HepG2 (cell line): ENCODE measurements around the gene ENPP1. TPM values are rescaled to one million over a fixed set of nuclear protein-coding genes. Genes with fewer than 3 reads are reported as not detected.

ENCODE experiments used
- ATAC-seq: fragments of 200-7000 bp; cut with Tn5 transposase; 3 replicates; pipeline ENCODE4 v1.9.1; 2020; ENCODE audit warnings: mild to moderate bottlenecking, moderate library complexity
- BruUV-seq: library from RNA; stranded (reverse); fragments of 400-500 nt; replicated peaks from 2 replicates; lab custom pipeline; 2021; lab: Mats Ljungman, UMichigan
- CTCF ChIA-PET: fragments of 300-600 bp; formaldehyde crosslinking; extraction: SDS; loops from one replicate; lab custom pipeline; 2021; ENCODE audit warnings: low total read pairs, inconsistent platforms, low intra/inter-chr PET ratio; lab: Yijun Ruan, JAX
- POLR2A ChIA-PET: fragments of 350-600 bp; sonication (Branson Sonifier 250); formaldehyde crosslinking; loops from one replicate; lab custom pipeline; 2020; ENCODE audit warnings: antibody characterized with exemption, inconsistent platforms; lab: Yijun Ruan, JAX
- DNase-seq: peaks from one replicate; pipeline ENCODE4 v3.0.0-alpha.2; 2015; ENCODE audit warnings: low spot score
- FAIRE-seq: peaks from 3 replicates; lab custom pipeline; 2011; peaks lifted over from hg19 to GRCh38; lab: Jason Lieb, UNC
- H2AFZ ChIP-seq: one replicate; pipeline ENCODE4 v1.6.1; 2011; ENCODE audit warnings: low read length, inconsistent platforms
- H3K27ac ChIP-seq: fragments of 300-600 bp; 3 replicates; pipeline ENCODE4 v1.8.0; 2011; ENCODE audit warnings: mixed run types, mild to moderate bottlenecking, mixed read lengths, low read length, inconsistent platforms; ENCODE audit not compliant: insufficient read depth; ENCODE audit errors: extremely low read length
- H3K27me3 ChIP-seq, 2 experiments: fragments of 200-600 bp in 1 of 2; 2 replicates in 1 of 2; 3 replicates in 1 of 2; pipeline versions ENCODE4 v1.6.0 to v1.8.0; 2011; ENCODE audit warnings: low read length in 2 of 2, mild to moderate bottlenecking in 2 of 2, moderate library complexity in 2 of 2, inconsistent platforms in 1 of 2; ENCODE audit not compliant: insufficient read depth in 2 of 2, control insufficient read depth in 1 of 2
- H3K36me3 ChIP-seq, 2 experiments: fragments of 200-600 bp in 1 of 2; replicated peaks in 1 of 2; 2 replicates in 1 of 2; 3 replicates in 1 of 2; pipeline versions ENCODE4 v1.5.1 to v1.8.0; 2011; ENCODE audit warnings: low read length in 2 of 2, inconsistent platforms in 1 of 2; ENCODE audit not compliant: insufficient read depth in 2 of 2, control insufficient read depth in 1 of 2
- H3K4me1 ChIP-seq: 2 replicates; pipeline ENCODE4 v1.5.1; 2012; ENCODE audit warnings: low read length, inconsistent platforms; ENCODE audit not compliant: insufficient read depth
- H3K4me2 ChIP-seq: 2 replicates; pipeline ENCODE4 v1.6.0; 2011; ENCODE audit warnings: low read depth, low read length, inconsistent platforms
- H3K4me3 ChIP-seq, 3 experiments: fragments of 200-600 bp in 1 of 3; sonication (generic), shearing (Covaris generic) in 1 of 3; replicated peaks in 1 of 3; 2 replicates each; pipeline ENCODE4 v1.5.1; 2011 to 2016; ENCODE audit warnings: low read length in 3 of 3, inconsistent platforms in 2 of 3, low read depth in 2 of 3, mild to moderate bottlenecking in 2 of 3, control low read depth in 1 of 3, mixed read lengths in 1 of 3; ENCODE audit not compliant: insufficient read depth in 1 of 3
- H3K79me2 ChIP-seq: one replicate; pipeline ENCODE4 v1.6.1; 2011; ENCODE audit warnings: low read length, inconsistent platforms; ENCODE audit not compliant: insufficient read depth
- H3K9ac ChIP-seq: 2 replicates; pipeline ENCODE4 v1.6.0; 2011; ENCODE audit warnings: mild to moderate bottlenecking, low read depth, low read length, inconsistent platforms; ENCODE audit not compliant: insufficient read depth
- H3K9me3 ChIP-seq: 2 replicates; pipeline ENCODE4 v1.5.1; 2012; ENCODE audit warnings: mild to moderate bottlenecking, low read length
- H4K20me1 ChIP-seq: 2 replicates; pipeline ENCODE4 v1.6.0; 2011; ENCODE audit warnings: inconsistent platforms, mild to moderate bottlenecking, low read length, moderate library complexity; ENCODE audit not compliant: insufficient read depth
- CCAR2 ChIP-seq: fragments of 200-400 bp; formaldehyde crosslinking; optimal IDR thresholded peaks from 2 replicates; pipeline ENCODE3; 2018; ENCODE audit warnings: low read depth, mild to moderate bottlenecking, low read length, moderate library complexity
- CREM ChIP-seq, 2 experiments: sonication (generic) in 1 of 2; formaldehyde crosslinking in 1 of 2; IDR thresholded peaks; 2 replicates each; pipeline versions ENCODE4 v1.4.0 to v1.6.1; 2016 to 2020; ENCODE audit warnings: antibody characterized with exemption in 1 of 2, mild to moderate bottlenecking in 1 of 2, missing genetic modification reagents in 1 of 2
- HOXA3 ChIP-seq: sonication (generic); formaldehyde crosslinking; IDR thresholded peaks from 2 replicates; pipeline ENCODE4 v1.5.0; 2020; ENCODE audit warnings: missing genetic modification reagents
- PHB2 ChIP-seq: fragments of 450-650 bp; IDR thresholded peaks from 2 replicates; pipeline ENCODE4 v1.6.1; 2018; ENCODE audit not compliant: partially characterized antibody
- REXO4 ChIP-seq: sonication (generic); formaldehyde crosslinking; IDR thresholded peaks from 2 replicates; pipeline ENCODE4 v1.8.0; 2022; ENCODE audit warnings: missing genetic modification reagents, mild to moderate bottlenecking, borderline replicate concordance
- TSC22D2 ChIP-seq: sonication (generic); formaldehyde crosslinking; IDR thresholded peaks from 2 replicates; pipeline ENCODE4 v1.5.1; 2020; ENCODE audit warnings: missing genetic modification reagents, mild to moderate bottlenecking, borderline replicate concordance
- ZFP1 ChIP-seq: IDR thresholded peaks from 2 replicates; pipeline ENCODE4 v1.6.1; 2016
- ZNF296 ChIP-seq: sonication (generic); formaldehyde crosslinking; conservative IDR thresholded peaks from 2 replicates; pipeline ENCODE4 v1.5.0; 2020; ENCODE audit warnings: mild to moderate bottlenecking, missing genetic modification reagents
- ZNF7 ChIP-seq: IDR thresholded peaks from 2 replicates; pipeline ENCODE4 v1.6.1; 2016; ENCODE audit warnings: missing biosample characterization, missing genetic modification reagents
- ZNF878 ChIP-seq: sonication (generic); formaldehyde crosslinking; IDR thresholded peaks from 2 replicates; pipeline ENCODE4 v1.8.1; 2023; ENCODE audit warnings: mild to moderate bottlenecking, missing genetic modification reagents, moderate library complexity
- WGBS: methylation state at CpG from one replicate; pipeline ENCODE4 v1.1.6; 2017; ENCODE audit warnings: low lambda C conversion rate; 5-methylcytosine and 5-hydroxymethylcytosine counted together
- in situ Hi-C: cut with HindIII; loops from 2 replicates; pipeline ENCODE4 v1.10.0; 2017; ENCODE audit warnings: low pct_unique_long_range_greater_than_20kb; ENCODE audit not compliant: extremely low pct_ligation_motif_present
- intact Hi-C: fragments of 100-400 bp; cut with micrococcal nuclease; formaldehyde crosslinking; loops from one replicate; pipeline ENCODE4 v1.10.0; 2022; ENCODE audit not compliant: unreplicated experiment
- polyA plus RNA-seq, 8 experiments: library from polyadenylated mRNA; depleted of rRNA in 3 of 8; stranded (reverse) in 7 of 8; unstranded in 1 of 8; fragments of >200 nt; fragmentation: Illumina TruSeq in 4 of 8; extraction: Trizol in 4 of 8; gene quantifications; 2 replicates each; pipeline versions ENCODE4 v1.2.1 to v1.2.3, GENCODE V29; 2011 to 2016; ENCODE audit warnings: low read depth in 4 of 8, missing spikeins in 1 of 8, mixed read lengths in 1 of 8; ENCODE audit not compliant: insufficient read depth in 1 of 8
- total RNA-seq, 5 experiments: library from RNA; depleted of rRNA; stranded (reverse); fragments of >200 nt; fragmentation: Illumina TruSeq; extraction: Trizol; gene quantifications; 2 replicates each; pipeline ENCODE4 v1.2.3, GENCODE V29; 2016; ENCODE audit warnings: low read depth in 1 of 5

ENPP1 gene
- total and polyA plus RNA-seq, 2 of the 13 experiments (the other 11 are each of a cell fraction or from before 2014, with no cell fraction given), result 56.5 to 160 TPM

DNA sequence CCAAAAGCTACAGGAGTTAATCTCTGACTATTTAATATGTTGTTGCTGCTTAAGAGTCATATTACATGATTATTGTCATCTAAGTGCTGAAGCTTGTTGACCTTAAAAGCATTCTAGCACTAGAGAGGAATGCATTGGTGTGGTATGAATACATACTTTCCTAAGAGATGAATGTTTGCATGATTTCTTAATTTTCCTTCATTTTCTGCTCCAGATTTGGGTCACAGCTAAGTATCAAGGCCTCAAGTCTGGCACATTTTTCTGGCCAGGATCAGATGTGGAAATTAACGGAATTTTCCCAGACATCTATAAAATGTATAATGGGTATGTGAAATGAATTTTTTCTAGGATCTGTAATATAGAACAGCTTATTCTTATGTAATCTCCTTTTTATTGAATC is 53.6 kb downstream of the ENPP1 start:
- H2AFZ ChIP-seq, result no peak overlapping the region
- intact Hi-C loops, result loop anchor here (1.0 to 10.0 kb wide), 2 partner anchors 49 to 57 kb away; partner anchors contain the start of gene ENPP1
- CTCF ChIA-PET, result no interaction called here

GRCh38 chr6:131862476-131862875 is 54.7 kb downstream of the ENPP1 start:
- H3K4me1 ChIP-seq, result peaks cover 34% of the 10 kb centered on the region
- intact Hi-C loops (loop anchor here (10.0 kb wide), 1 partner anchor 58 kb away; the partner anchor contains the start of gene ENPP1), in situ Hi-C loops (no loop called here)
- H3K27ac ChIP-seq, result no peak overlapping the region
- no peaks in the 10 kb centered on the region for H3K9me3 ChIP-seq
- H3K9ac ChIP-seq, result no peak overlapping the region
- CTCF ChIA-PET, result no interaction called here
- H3K4me3 ChIP-seq, result no peak overlapping the region
- no peak for DNase-seq
- no peaks in the 10 kb centered on the region for H3K79me2 ChIP-seq
- POLR2A ChIA-PET, result interaction anchor here (0.9 kb wide), 1 partner anchor 18 kb away, joined by 4 read pairs; no protein-coding TSS in a partner anchor
- no peak overlapping the region for H2AFZ ChIP-seq
- FAIRE-seq, result no peak
- no TSS peak for BruUV-seq
- TF ChIP-seq CCAR2 (no peak), TSC22D2 (CRISPR knock-in tag) (no peak), CREM (IDR thresholded peaks at IDR 0.05) (no peak), CREM (CRISPR knock-in tag; IDR thresholded peaks at IDR 0.05) (no peak), REXO4 (CRISPR knock-in tag) (no peak), ZNF878 (CRISPR knock-in tag) (no peak), HOXA3 (CRISPR knock-in tag) (no peak)
- TF ChIP-seq, all 625 proteins: peak for 0
- H3K27me3 ChIP-seq, result no peaks in the 10 kb centered on the region
- no peak for ATAC-seq
- 95% methylated on average over 5 of the region's 5 CpGs for WGBS
- H3K36me3 ChIP-seq, result peaks cover 29 to 84% of the 10 kb centered on the region in 2 experiments
- H4K20me1 ChIP-seq, result no peaks in the 10 kb centered on the region
- H3K4me2 ChIP-seq, result no peak overlapping the region

More for the DNA sequence above, 53.6 kb downstream of the ENPP1 start:
- Histone ChIP-seq H3K9me3 (no peaks in the 10 kb centered on the region), H3K27ac (no peak overlapping the region), H3K9ac (no peak overlapping the region), H3K79me2 (no peaks in the 10 kb centered on the region), H3K27me3 (no peaks in the 10 kb centered on the region), H3K4me3 (no peak overlapping the region), H3K4me2 (no peak overlapping the region), H3K36me3 (peaks cover 27 to 76% of the 10 kb centered on the region in 2 experiments), H4K20me1 (no peaks in the 10 kb centered on the region), H3K4me1 (peaks cover 23% of the 10 kb centered on the region)
- POLR2A ChIA-PET, result interaction anchor here (1.5 kb wide), 1 partner anchor 17 kb away, joined by 5 read pairs; no protein-coding TSS in a partner anchor
- WGBS, result 98% methylated on average over 1 of the region's 1 CpG
- ATAC-seq (no peak), FAIRE-seq (no peak), DNase-seq (no peak)
- in situ Hi-C loops, result no loop called here
- no peak for TF ChIP-seq ZNF7 (CRISPR knock-in tag)
- no peak for TF ChIP-seq ZFP1 (CRISPR knock-in tag)
- TF ChIP-seq ZNF296, result no peak
- TF ChIP-seq PHB2, result no peak
- no TSS peak for BruUV-seq
